Upper lobe of right lung (tissue), 1 donor: ENCODE data around the gene FBXO24. TPM values are rescaled to one million over a fixed set of nuclear protein-coding genes. Genes with fewer than 3 reads are reported as not detected.

Experiments used
- ATAC-seq: fragments of 200-7000 bp; cut with Tn5 transposase; one replicate; pipeline ENCODE4 v1.9.1; 2020; ENCODE audit warnings: mild to moderate bottlenecking, moderate library complexity
- DNase-seq: peaks from one replicate; pipeline ENCODE4 v3.0.0-alpha.2; 2020
- H3K27ac ChIP-seq: fragments of 200-600 bp; one replicate; pipeline ENCODE4 v1.8.0; 2022
- H3K27me3 ChIP-seq: fragments of 200-600 bp; one replicate; pipeline ENCODE4 v1.8.0; 2022; ENCODE audit warnings: mild to moderate bottlenecking
- H3K36me3 ChIP-seq: fragments of 200-600 bp; one replicate; pipeline ENCODE4 v1.8.0; 2022
- H3K4me1 ChIP-seq: fragments of 200-600 bp; one replicate; pipeline ENCODE4 v1.8.0; 2022
- H3K4me3 ChIP-seq: fragments of 200-600 bp; one replicate; pipeline ENCODE4 v1.8.0; 2022; ENCODE audit warnings: mild to moderate bottlenecking
- H3K9me3 ChIP-seq: fragments of 200-600 bp; one replicate; pipeline ENCODE4 v1.8.0; 2022
- CTCF ChIP-seq: fragments of 200-600 bp; IDR thresholded peaks from one replicate; pipeline ENCODE4 v1.8.0; 2022; ENCODE audit warnings: antibody characterized with exemption
- intact Hi-C: fragments of 100-400 bp; cut with DNase I; formaldehyde crosslinking; loops from one replicate; pipeline ENCODE4 v1.11.0; 2022
- total RNA-seq: library from RNA; stranded (reverse); fragmentation: NEBNext Ultra II Directional; extraction: Animal tissue kit (Norgen Biotek cat#: 25700); gene quantifications from one replicate; pipeline ENCODE4 v1.2.1, GENCODE V29; 2021
- donor health status: DM: no; HTN: yes; CAD: no; lungs with severe emphysema.

The FBXO24 gene
- total RNA-seq, 1 donor from 2014 or later = 1.4 TPM

DNA sequence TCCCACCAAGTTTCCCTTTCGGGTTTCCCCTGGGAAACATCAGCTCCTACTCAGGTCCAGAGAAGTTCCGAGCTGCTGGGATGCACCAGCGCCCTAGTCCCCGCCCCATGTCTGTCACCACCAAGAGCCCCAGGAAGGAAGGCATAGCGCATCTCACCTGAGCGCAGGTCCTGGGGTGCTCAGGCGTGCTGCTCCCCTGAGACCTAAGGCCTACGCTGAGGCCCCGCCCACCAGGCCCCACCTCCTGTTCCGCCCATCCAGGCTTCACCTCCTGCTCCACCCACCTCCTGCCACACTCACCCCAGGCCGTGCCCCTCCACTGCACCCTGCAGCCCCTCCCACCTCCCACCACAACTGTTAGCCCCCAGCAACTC is 56.4 kb downstream of the FBXO24 start:
- no peak for TF ChIP-seq CTCF
- peak; percentile 52 for ATAC-seq
- Histone ChIP-seq H3K27me3 (peaks cover 7% of the 10 kb centered on the region), H3K36me3 (no peaks in the 10 kb centered on the region), H3K4me3 (no peak overlapping the region), H3K9me3 (no peaks in the 10 kb centered on the region), H3K4me1 (no peaks in the 10 kb centered on the region), H3K27ac (no peak overlapping the region)
- intact Hi-C loops = no loop called here
- no peak for DNase-seq

GRCh38 chr7:100649826-100650565 is 63.9 kb downstream of the FBXO24 start:
- TF ChIP-seq CTCF = no peak
- DNase-seq = no peak
- H3K4me3 ChIP-seq = no peak overlapping the region
- no peaks in the 10 kb centered on the region for H3K36me3 ChIP-seq
- H3K9me3 ChIP-seq = no peaks in the 10 kb centered on the region
- H3K27me3 ChIP-seq = peaks cover 25% of the 10 kb centered on the region
- no peak for ATAC-seq
- H3K4me1 ChIP-seq = no peaks in the 10 kb centered on the region
- intact Hi-C loops = no loop called here
- no peak overlapping the region for H3K27ac ChIP-seq

Other genes starting within 250 kb of the FBXO24 start
- gene PILRB, start 228.2 kb upstream of the FBXO24 start, total RNA-seq = 38.1 TPM
- gene PILRA, start 212.8 kb upstream of the FBXO24 start, total RNA-seq = 36.9 TPM
- 4.8 TPM for gene ZCWPW1, start 157.6 kb upstream of the FBXO24 start, total RNA-seq
- 36.3 TPM for gene MEPCE, start 156.5 kb upstream of the FBXO24 start, total RNA-seq
- 24.7 TPM for gene PPP1R35, start 149.8 kb upstream of the FBXO24 start, total RNA-seq
- gene SPACDR, start 122.1 kb upstream of the FBXO24 start, total RNA-seq = 1.8 TPM
- gene TSC22D4, start 107.1 kb upstream of the FBXO24 start, total RNA-seq = 51.8 TPM
- 0.55 TPM for gene NYAP1, start 102.4 kb upstream of the FBXO24 start, total RNA-seq
- 36.0 TPM for gene AGFG2, start 47.1 kb upstream of the FBXO24 start, total RNA-seq
- gene SAP25, start 12.4 kb upstream of the FBXO24 start, total RNA-seq = 6.4 TPM
- gene LRCH4, start 199 bp upstream of the FBXO24 start, total RNA-seq = 88.0 TPM
- gene PCOLCE, start 16.0 kb downstream of the FBXO24 start, total RNA-seq = 57.2 TPM
- gene MOSPD3, start 26.2 kb downstream of the FBXO24 start, total RNA-seq = 14.7 TPM
- 0.41 TPM for gene TFR2, start 55.2 kb downstream of the FBXO24 start, total RNA-seq
- gene ACTL6B, start 70.1 kb downstream of the FBXO24 start, total RNA-seq = not detected
- gene GNB2, start 87.4 kb downstream of the FBXO24 start, total RNA-seq = 208 TPM
- gene GIGYF1, start 107.9 kb downstream of the FBXO24 start, total RNA-seq = 44.5 TPM
- gene POP7, start 119.8 kb downstream of the FBXO24 start, total RNA-seq = 20.2 TPM
- gene EPO, start 134.1 kb downstream of the FBXO24 start, total RNA-seq = not detected
- gene ZAN, start 147.3 kb downstream of the FBXO24 start, total RNA-seq = not detected
- gene EPHB4, start 241.2 kb downstream of the FBXO24 start, total RNA-seq = 117 TPM